WI38 (cell line): ENCODE data around the gene FAM228B.

Experiments used
- H3K4me3 ChIP-seq: 2 replicates; pipeline ENCODE4 v1.5.1; 2011; ENCODE audit warnings: low read depth, mild to moderate bottlenecking, control low read depth, low read length
- CTCF ChIP-seq: IDR thresholded peaks from 2 replicates; pipeline ENCODE4 v1.5.1; 2012; ENCODE audit warnings: low read depth, mild to moderate bottlenecking, control low read depth, low read length

The FAM228B gene

GRCh38 chr2:24077879-24078278, 45.4 kb upstream of the FAM228B start:
- H3K4me3 ChIP-seq = no peak overlapping the region; the same call in 1 of the 2 replicates
- TF ChIP-seq CTCF = no peak

- H3K4me3 ChIP-seq = no peak overlapping the region
- TF ChIP-seq CTCF = no peak
Observed at GRCh38 chr2:24080701-24081100, 42.6 kb upstream of the FAM228B start.

GRCh38 chr2:24082787-24083566, 40.3 kb upstream of the FAM228B start:
- H3K4me3 ChIP-seq = peak overlapping the region; percentile 73
- no peak for TF ChIP-seq CTCF

GRCh38 chr2:24083567-24084385, 39.5 kb upstream of the FAM228B start:
- no peak for TF ChIP-seq CTCF
- peak overlapping the region; percentile 73 for H3K4me3 ChIP-seq

- peak; percentile 90 for TF ChIP-seq CTCF
- H3K4me3 ChIP-seq = peak within 1 kb of the TSS; percentile 73
Observed at GRCh38 chr2:24084386-24085199, 38.7 kb upstream of the FAM228B start, which contains the start of gene TP53I3. Gene TP53I3, minus strand, starts transcription at chr2:24084834. Its CDS starts 508 bp downstream, at chr2:24084326.

GRCh38 chr2:24085200-24085489, 38.1 kb upstream of the FAM228B start:
- H3K4me3 ChIP-seq = peak overlapping the region; percentile 73
- no peak for TF ChIP-seq CTCF
